Activated T-helper 1 cell treated with anti-CD3 and anti-CD28 coated beads, Interleukin-12 subunit alpha, Interleukin-12 subunit beta, Interleukin-2, Interleukin-4 antibody, amounts not matched to agents 30 ng/mL and 10 ng/mL and 1 ng/mL, durations not matched to agents 14 hours and 24 hours and 36 hours (primary cell): ENCODE measurements around the gene TTN. TPM values are rescaled to one million over a fixed set of nuclear protein-coding genes. Genes with fewer than 3 reads are reported as not detected.

Experiments used
- DNase-seq: peaks from one replicate; pipeline ENCODE4 v3.0.0; 2021; ENCODE audit warnings: low spot score
- H3K27ac Mint-ChIP-seq: one replicate; pipeline ENCODE4 v1.8.0; 2021; ENCODE audit warnings: mild to moderate bottlenecking, mixed read lengths
- H3K27me3 Mint-ChIP-seq: one replicate; pipeline ENCODE4 v1.8.0; 2022; ENCODE audit warnings: mild to moderate bottlenecking, moderate library complexity, mixed read lengths; ENCODE audit not compliant: insufficient read depth
- H3K36me3 Mint-ChIP-seq: one replicate; pipeline ENCODE4 v1.8.0; 2021; ENCODE audit warnings: low read depth, mixed read lengths
- H3K4me1 Mint-ChIP-seq: one replicate; pipeline ENCODE4 v1.8.0; 2021; ENCODE audit warnings: low read depth, mixed read lengths
- H3K4me3 Mint-ChIP-seq: one replicate; pipeline ENCODE4 v1.8.0; 2021; ENCODE audit warnings: mild to moderate bottlenecking, moderate library complexity, mixed read lengths
- H3K9me3 Mint-ChIP-seq: one replicate; pipeline ENCODE4 v1.8.0; 2021; ENCODE audit warnings: mixed read lengths
- intact Hi-C: fragments of 100-400 bp; cut with micrococcal nuclease; formaldehyde crosslinking; loops from one replicate; pipeline ENCODE4 v1.15.1; 2024
- total RNA-seq: library from RNA; stranded (reverse); gene quantifications from 2 replicates; pipeline ENCODE4 v1.2.3, GENCODE V29; 2022

The TTN gene
- total RNA-seq, 1 donor from 2014 or later: 1.7 TPM

DNA sequence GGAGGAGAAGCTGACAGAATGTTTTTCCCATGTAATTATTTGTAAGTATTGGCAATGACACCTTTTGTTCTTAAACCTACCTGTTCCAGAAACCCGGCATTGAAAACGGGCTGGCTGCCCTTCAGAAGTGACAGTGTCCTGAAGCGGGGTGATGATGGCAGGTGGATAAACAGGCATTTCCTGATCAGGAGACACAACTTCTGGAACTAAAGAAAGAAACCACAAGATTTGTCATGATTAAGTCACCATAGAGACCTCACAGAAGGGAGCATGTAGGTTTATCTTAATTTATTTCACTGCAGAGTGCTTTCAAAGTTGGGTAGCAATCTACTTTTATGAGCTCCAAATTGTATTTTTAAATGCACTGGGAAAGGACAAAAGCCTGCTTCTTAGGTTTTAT is 43.1 kb downstream of the TTN start:
- intact Hi-C loops: loop anchor here (10.0 kb wide), 1 partner anchor 261 kb away; no protein-coding TSS in a partner anchor
- H3K4me1 Mint-ChIP-seq: no peaks in the 10 kb centered on the region
- no peak overlapping the region for H3K4me3 Mint-ChIP-seq
- H3K36me3 Mint-ChIP-seq: no peaks in the 10 kb centered on the region
- no peak overlapping the region for H3K27ac Mint-ChIP-seq
- DNase-seq: no peak
- H3K9me3 Mint-ChIP-seq: no peaks in the 10 kb centered on the region
- peaks cover 2% of the 10 kb centered on the region for H3K27me3 Mint-ChIP-seq

DNA sequence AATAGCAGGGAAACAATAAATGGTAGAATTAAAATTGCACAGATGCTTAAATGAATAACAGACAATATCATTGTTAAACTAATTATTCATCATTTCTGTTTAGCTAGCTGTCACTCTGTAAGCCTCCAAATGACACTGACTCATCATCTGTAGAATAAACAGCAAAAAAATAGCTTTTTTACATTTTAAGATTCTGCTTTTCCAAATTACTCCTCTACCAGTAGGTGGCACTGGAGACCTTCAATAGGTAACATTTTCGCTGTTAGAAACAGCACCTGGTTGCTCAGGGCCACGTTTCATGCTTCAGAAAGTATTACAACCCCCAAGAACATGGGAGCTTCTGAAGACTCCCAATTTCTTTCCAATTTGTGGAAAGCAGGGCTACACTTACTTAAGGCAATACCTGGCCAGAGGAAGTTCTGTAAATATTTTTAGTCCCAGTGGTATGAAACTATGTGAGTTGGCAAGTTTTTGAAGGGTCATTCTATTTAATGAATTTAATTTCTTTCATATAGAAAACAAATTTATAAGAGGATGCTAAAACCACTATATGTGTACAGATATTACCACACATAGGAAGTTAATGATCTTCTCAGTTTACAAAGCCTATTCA is 45.4 kb downstream of the TTN start:
- no peak overlapping the region for H3K27ac Mint-ChIP-seq
- no peaks in the 10 kb centered on the region for H3K36me3 Mint-ChIP-seq

DNA sequence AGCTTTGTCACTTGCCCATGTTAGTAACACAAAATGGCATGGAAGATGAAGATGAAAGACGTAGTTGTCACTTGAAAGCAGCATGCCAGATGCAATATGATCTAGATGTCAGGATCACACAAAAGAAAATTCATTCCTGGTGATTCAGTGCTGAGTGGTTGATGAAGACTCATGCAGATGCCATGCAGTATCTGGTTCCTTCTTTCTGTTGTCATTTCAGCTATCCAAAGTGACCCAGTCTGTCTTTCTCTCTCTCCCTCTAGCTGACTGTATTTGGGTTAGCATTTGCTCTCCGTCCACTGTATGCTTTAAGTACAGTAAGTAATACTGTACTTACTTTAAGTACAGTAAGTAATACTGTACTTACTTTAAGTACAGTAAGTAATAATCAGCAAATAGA is 50.4 kb downstream of the TTN start:
- Mint-ChIP-seq H3K27me3 (no peaks in the 10 kb centered on the region), H3K36me3 (no peaks in the 10 kb centered on the region)
- intact Hi-C loops: no loop called here

More for the DNA sequence above, 45.4 kb downstream of the TTN start:
- Mint-ChIP-seq H3K4me3 (no peak overlapping the region), H3K27me3 (peaks cover 2% of the 10 kb centered on the region), H3K4me1 (no peaks in the 10 kb centered on the region), H3K9me3 (no peaks in the 10 kb centered on the region)
- intact Hi-C loops: loop anchor here (1.0 to 10.0 kb wide), 4 partner anchors 129 to 368 kb away; no protein-coding TSS in a partner anchor
- no peak for DNase-seq

DNA sequence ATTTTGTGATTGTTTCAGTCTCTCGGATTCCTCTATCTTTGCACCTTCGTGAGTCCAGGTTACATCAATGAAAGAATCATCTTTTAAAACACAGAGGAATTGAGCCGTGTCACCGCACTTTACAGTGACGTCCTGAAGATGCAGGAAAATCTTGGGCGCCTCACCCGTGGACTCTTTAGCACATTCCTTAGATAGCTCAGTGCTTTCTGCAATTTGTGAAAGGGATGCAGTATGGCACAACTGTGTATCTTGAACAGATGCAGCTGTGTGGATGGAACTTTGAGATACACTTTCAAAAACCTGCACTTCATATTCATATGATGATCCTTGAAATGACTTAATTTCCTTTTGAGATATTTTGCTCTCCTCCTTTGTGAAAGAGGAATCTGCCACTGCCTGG is 50.9 kb downstream of the TTN start:
- intact Hi-C loops: no loop called here
- Mint-ChIP-seq H3K27ac (no peak overlapping the region), H3K9me3 (no peaks in the 10 kb centered on the region), H3K36me3 (no peaks in the 10 kb centered on the region), H3K4me1 (no peaks in the 10 kb centered on the region), H3K4me3 (no peak overlapping the region), H3K27me3 (no peaks in the 10 kb centered on the region)
- no peak for DNase-seq

More for the DNA sequence above, 50.4 kb downstream of the TTN start:
- DNase-seq: no peak
- H3K4me1 Mint-ChIP-seq: no peaks in the 10 kb centered on the region
- no peak overlapping the region for H3K27ac Mint-ChIP-seq
- H3K4me3 Mint-ChIP-seq: no peak overlapping the region
- no peaks in the 10 kb centered on the region for H3K9me3 Mint-ChIP-seq

DNA sequence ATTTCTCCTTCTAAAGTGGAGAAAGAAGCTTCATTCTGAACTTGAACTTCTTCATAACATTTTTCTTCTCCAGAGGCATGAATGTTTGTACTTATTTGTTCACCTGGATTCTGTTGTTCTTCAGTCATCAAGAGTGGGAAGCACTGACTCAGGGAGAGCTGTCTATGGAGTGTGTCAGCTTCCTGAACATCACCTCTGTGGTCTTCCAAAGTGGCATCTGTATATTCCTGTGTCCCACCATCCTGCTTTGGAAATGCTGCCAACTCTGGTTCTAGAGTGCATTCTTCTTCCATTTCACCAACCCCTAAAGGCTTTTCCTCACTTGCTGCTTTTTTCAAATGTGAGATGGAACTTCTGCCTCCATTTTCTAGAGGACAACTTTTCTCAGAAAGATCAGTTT is 59.5 kb downstream of the TTN start:
- DNase-seq: no peak
- no peak overlapping the region for H3K4me3 Mint-ChIP-seq
- intact Hi-C loops: no loop called here
- no peaks in the 10 kb centered on the region for H3K36me3 Mint-ChIP-seq
- H3K4me1 Mint-ChIP-seq: no peaks in the 10 kb centered on the region
- H3K9me3 Mint-ChIP-seq: no peaks in the 10 kb centered on the region
- H3K27ac Mint-ChIP-seq: no peak overlapping the region
- H3K27me3 Mint-ChIP-seq: no peaks in the 10 kb centered on the region

DNA sequence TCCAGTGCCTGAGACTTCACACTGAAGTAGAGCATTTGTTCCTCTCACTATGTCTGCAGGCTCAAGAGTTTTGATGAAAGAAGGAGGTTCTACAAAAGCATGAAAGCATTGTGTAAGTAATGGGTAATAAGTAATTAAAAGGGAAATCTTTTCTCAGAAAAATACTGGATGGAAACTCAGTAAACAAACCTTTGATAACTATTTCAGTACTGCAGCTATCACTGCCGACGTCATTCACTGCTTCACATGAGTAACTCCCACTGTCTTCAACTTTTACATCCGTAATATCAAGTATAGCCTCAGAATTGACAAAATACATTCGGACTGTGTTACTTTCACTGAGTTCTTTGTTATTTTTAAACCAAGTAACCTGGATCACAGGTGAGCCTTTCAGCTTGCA is 72.7 kb downstream of the TTN start:
- peaks cover 2% of the 10 kb centered on the region for H3K27me3 Mint-ChIP-seq
- no peak overlapping the region for H3K27ac Mint-ChIP-seq
- intact Hi-C loops: no loop called here
- no peaks in the 10 kb centered on the region for H3K36me3 Mint-ChIP-seq
- H3K9me3 Mint-ChIP-seq: no peaks in the 10 kb centered on the region
- H3K4me1 Mint-ChIP-seq: no peaks in the 10 kb centered on the region
- no peak overlapping the region for H3K4me3 Mint-ChIP-seq
- no peak for DNase-seq

DNA sequence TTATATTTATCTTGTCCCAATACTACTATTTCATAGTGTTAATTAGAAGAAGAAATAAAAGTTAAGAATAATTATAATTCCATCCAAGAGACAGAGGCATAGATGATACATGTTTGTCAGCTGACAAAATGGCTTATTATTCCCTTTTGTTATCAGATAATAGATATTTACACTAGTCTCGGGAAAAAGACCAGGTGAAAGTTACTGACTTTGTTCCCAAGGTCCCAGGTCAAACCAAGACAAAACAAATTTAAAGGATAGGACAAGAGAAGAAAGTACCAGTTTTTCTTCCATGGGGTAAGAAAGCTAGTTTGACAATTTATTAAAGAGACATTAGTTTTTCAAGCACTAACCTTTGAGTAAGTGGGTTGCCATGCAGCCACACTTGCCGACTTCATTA is 73.2 kb downstream of the TTN start:
- Mint-ChIP-seq H3K9me3 (no peaks in the 10 kb centered on the region), H3K27me3 (peaks cover 2% of the 10 kb centered on the region), H3K27ac (no peak overlapping the region), H3K4me3 (no peak overlapping the region), H3K4me1 (no peaks in the 10 kb centered on the region), H3K36me3 (no peaks in the 10 kb centered on the region)
- no peak for DNase-seq
- intact Hi-C loops: no loop called here

DNA sequence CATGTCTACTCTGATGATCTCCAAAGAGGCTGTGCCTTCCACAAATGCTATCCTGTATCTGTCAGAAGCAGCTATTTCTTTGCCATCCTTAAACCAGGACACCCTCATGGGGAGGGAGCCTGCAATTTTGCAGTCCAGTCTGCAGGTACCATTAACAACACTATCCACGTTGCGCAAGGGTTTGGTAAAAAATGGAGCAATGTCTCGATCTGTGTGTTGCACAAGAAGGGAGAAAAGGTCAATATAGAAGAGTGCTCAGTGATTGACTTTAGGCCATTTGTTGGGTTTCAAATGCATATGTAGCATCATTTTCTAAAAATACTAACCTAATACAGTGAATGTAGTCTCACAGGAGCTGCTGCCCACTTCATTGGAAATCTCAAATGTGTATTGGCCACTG is 74.3 kb downstream of the TTN start:
- peaks cover 2% of the 10 kb centered on the region for H3K27me3 Mint-ChIP-seq
- no peak overlapping the region for H3K4me3 Mint-ChIP-seq
- no peaks in the 10 kb centered on the region for H3K36me3 Mint-ChIP-seq
- intact Hi-C loops: no loop called here
- no peak overlapping the region for H3K27ac Mint-ChIP-seq
- DNase-seq: no peak
- no peaks in the 10 kb centered on the region for H3K4me1 Mint-ChIP-seq
- no peaks in the 10 kb centered on the region for H3K9me3 Mint-ChIP-seq

DNA sequence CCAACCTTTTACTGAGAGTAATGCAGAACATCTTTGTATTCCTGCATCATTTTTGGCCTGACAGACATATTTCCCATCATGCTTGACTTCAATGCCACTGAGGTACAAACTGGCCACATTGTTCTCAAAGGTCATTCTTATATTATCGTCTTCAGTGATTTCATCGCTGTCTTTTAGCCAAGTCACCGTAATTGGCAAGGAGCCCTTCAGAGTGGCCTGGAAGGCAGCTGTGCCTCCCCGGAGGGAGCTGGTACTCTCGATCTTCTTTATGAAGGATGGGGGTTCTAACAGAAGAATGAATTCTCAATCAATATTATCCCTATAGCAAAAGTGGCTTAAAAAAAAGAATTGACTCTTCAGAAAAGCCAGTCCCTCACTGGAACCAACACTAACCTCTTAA is 75.9 kb downstream of the TTN start:
- intact Hi-C loops: no loop called here
- H3K36me3 Mint-ChIP-seq: no peaks in the 10 kb centered on the region
- no peak overlapping the region for H3K27ac Mint-ChIP-seq
- no peak for DNase-seq
- H3K4me3 Mint-ChIP-seq: no peak overlapping the region
- peaks cover 3% of the 10 kb centered on the region for H3K27me3 Mint-ChIP-seq
- no peaks in the 10 kb centered on the region for H3K4me1 Mint-ChIP-seq
- no peaks in the 10 kb centered on the region for H3K9me3 Mint-ChIP-seq

DNA sequence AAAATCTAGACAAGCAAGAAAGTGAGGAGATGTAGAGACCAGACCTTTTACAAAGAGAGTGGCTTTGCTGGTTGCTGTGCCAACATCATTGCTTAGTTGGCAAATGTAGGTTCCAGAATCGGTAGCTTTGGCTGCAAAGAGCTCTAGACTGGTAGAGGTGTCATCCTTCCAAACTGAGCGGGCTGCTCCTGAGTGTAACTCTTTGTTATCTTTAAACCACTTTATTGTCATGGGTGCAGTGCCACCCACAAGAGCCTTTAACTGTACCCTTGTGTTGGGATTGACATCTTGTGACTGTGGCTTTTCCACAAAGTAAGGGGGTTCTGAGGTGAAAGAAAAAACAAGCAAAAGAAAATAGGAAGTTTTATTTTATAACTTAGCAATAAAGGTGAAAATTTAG is 77.2 kb downstream of the TTN start:
- intact Hi-C loops: no loop called here
- H3K9me3 Mint-ChIP-seq: no peaks in the 10 kb centered on the region
- no peaks in the 10 kb centered on the region for H3K36me3 Mint-ChIP-seq
- no peaks in the 10 kb centered on the region for H3K4me1 Mint-ChIP-seq
- no peak overlapping the region for H3K4me3 Mint-ChIP-seq
- no peak for DNase-seq
- H3K27me3 Mint-ChIP-seq: peaks cover 4% of the 10 kb centered on the region
- H3K27ac Mint-ChIP-seq: no peak overlapping the region

DNA sequence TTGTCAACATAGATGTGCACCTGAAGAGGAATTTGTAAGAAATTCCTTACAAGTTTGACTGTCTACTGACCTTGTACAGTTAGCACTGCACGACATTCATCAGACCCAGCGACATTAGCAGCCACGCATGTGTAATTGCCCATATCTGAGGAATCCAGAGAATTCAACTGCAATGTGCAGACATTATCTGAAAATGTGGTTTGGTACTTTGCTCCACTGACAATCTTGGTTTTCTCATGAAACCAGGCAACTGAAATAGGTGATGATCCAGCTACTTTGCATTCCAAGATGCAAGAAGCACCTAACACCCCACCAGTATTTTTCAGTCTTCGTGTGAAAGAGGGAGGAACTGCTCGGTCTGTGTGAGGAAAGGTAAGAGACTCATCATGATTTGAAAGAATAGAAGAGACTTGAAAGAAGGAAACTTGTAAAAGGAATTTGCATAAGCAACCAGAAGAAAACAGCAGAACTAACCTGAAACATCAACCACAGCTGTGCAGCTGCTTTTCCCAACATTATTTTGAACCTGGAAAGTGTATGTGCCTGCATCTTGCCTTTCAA is 83.4 kb downstream of the TTN start:
- H3K27ac Mint-ChIP-seq: no peak overlapping the region
- DNase-seq: no peak
- H3K4me1 Mint-ChIP-seq: no peaks in the 10 kb centered on the region
- intact Hi-C loops: no loop called here
- H3K36me3 Mint-ChIP-seq: no peaks in the 10 kb centered on the region
- peaks cover 3% of the 10 kb centered on the region for H3K27me3 Mint-ChIP-seq
- H3K4me3 Mint-ChIP-seq: no peak overlapping the region
- H3K9me3 Mint-ChIP-seq: no peaks in the 10 kb centered on the region

DNA sequence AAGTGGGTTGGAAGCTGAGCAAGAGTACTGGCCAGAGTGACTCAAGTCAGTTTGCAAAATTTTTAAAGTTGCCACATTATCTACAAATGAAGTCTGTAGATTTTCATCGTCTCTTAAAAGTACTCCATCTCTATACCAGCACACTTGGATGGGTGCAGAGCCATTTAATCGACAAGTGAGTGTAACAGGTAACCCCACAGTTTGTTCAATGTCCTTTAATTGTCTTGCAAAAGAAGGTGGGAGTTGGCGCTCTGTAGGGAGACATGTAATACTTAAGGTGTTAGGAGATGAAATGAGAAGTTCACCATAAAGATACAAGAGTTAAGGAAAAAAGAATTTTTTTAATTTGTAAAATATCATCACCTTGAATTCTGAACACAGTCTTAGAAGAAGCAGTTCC is 84.9 kb downstream of the TTN start:
- no peak for DNase-seq
- Mint-ChIP-seq H3K27ac (no peak overlapping the region), H3K9me3 (no peaks in the 10 kb centered on the region), H3K4me1 (no peaks in the 10 kb centered on the region), H3K4me3 (no peak overlapping the region), H3K36me3 (no peaks in the 10 kb centered on the region), H3K27me3 (peaks cover 3% of the 10 kb centered on the region)
- intact Hi-C loops: no loop called here

DNA sequence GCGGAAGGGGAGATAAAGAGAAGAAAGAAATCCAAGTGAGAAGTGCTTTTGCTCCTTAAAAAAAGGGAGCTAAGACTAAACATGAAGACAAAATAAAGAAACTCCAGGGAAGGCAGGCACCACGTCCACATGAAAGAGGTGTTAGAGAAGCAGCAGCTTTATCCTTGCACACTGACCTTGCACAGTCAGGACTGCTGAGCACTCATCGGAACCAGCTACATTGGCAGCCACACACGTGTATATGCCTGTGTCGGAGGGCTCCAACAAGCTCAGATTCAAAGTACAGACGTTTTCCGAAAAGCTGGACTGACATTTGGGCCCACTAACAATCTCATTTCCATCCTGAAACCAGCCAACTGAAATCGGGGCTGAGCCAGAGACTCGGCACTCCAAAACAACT is 88.2 kb downstream of the TTN start:
- no peak overlapping the region for H3K27ac Mint-ChIP-seq
- no peaks in the 10 kb centered on the region for H3K4me1 Mint-ChIP-seq
- intact Hi-C loops: no loop called here
- H3K4me3 Mint-ChIP-seq: no peak overlapping the region
- no peak for DNase-seq
- H3K9me3 Mint-ChIP-seq: no peaks in the 10 kb centered on the region
- no peaks in the 10 kb centered on the region for H3K27me3 Mint-ChIP-seq
- H3K36me3 Mint-ChIP-seq: no peaks in the 10 kb centered on the region

DNA sequence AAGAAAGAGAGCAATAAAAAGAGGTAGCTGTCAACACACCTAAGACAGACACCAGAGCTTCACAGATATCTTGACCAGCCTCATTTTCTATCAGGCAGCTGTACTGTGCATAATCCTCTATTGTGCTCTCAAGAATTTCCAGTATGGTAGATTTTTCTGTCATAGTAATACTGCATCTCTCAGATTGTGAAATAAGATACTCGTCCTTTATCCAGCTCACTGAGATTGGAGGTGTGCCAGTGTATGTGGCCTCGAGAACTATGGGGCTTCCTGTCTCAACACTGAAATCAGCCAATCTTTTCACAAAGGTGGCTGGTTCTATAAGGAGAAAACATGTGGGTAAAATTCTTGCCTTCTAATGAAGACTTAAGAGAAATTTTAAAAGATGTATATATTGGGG is 88.9 kb downstream of the TTN start:
- Mint-ChIP-seq H3K4me3 (no peak overlapping the region), H3K36me3 (no peaks in the 10 kb centered on the region), H3K4me1 (no peaks in the 10 kb centered on the region), H3K9me3 (no peaks in the 10 kb centered on the region), H3K27ac (no peak overlapping the region), H3K27me3 (no peaks in the 10 kb centered on the region)
- DNase-seq: no peak
- intact Hi-C loops: no loop called here
